Measurements from ENCODE around the gene WDFY4. TPM values are rescaled to one million over a fixed set of nuclear protein-coding genes. Genes with fewer than 3 reads are reported as not detected.
A peak's percentile ranks its signal among the peaks of the same experiment; 100 is the strongest.

The WDFY4 gene
- polyA plus RNA-seq, 1 experiment: not detected

- peaks cover 4% of the 10 kb centered on the region for H3K27me3 ChIP-seq (ENCODE audit: control insufficient read depth, insufficient read depth, low read length)
- DNase-seq (ENCODE audit: low read depth): no peak
- CTCF ChIA-PET: no interaction called here
- H3K36me3 ChIP-seq (ENCODE audit: control insufficient read depth, insufficient read depth, low read length): no peaks in the 10 kb centered on the region
- no peak for TF ChIP-seq CTCF (IDR thresholded peaks at IDR 0.05; ENCODE audit: insufficient read depth, low read depth, low read length)
- POLR2A ChIA-PET: no interaction called here
- H3K4me3 ChIP-seq (ENCODE audit: low read depth, low read length): no peak overlapping the region
These were observed 327.9 kb downstream of the WDFY4 start for GRCh38 chr10:49012603-49013002.

GRCh38 chr10:49015700-49016099 lies 331.0 kb downstream of the WDFY4 start:
- ChIA-PET CTCF (interaction anchor here (1.0 kb wide), 1 partner anchor 22 kb away, joined by 3 read pairs; no protein-coding TSS in a partner anchor), POLR2A (no interaction called here)
- Histone ChIP-seq H3K36me3 (ENCODE audit: control insufficient read depth, insufficient read depth, low read length) (no peaks in the 10 kb centered on the region), H3K4me3 (ENCODE audit: low read depth, low read length) (no peak overlapping the region), H3K27me3 (ENCODE audit: control insufficient read depth, insufficient read depth, low read length) (no peaks in the 10 kb centered on the region)
- DNase-seq (ENCODE audit: low read depth): no peak
- no peak for TF ChIP-seq CTCF (IDR thresholded peaks at IDR 0.05; ENCODE audit: insufficient read depth, low read depth, low read length)

- POLR2A ChIA-PET: no interaction called here
- CTCF ChIA-PET: no interaction called here
- no peak for TF ChIP-seq CTCF (IDR thresholded peaks at IDR 0.05; ENCODE audit: insufficient read depth, low read depth, low read length)
- Histone ChIP-seq H3K36me3 (ENCODE audit: control insufficient read depth, insufficient read depth, low read length) (no peaks in the 10 kb centered on the region), H3K4me3 (ENCODE audit: low read depth, low read length) (no peak overlapping the region), H3K27me3 (ENCODE audit: control insufficient read depth, insufficient read depth, low read length) (no peaks in the 10 kb centered on the region)
- no peak for DNase-seq (ENCODE audit: low read depth)
These were observed 337.0 kb downstream of the WDFY4 start for GRCh38 chr10:49021685-49022084.

GRCh38 chr10:49023071-49023470 lies 338.4 kb downstream of the WDFY4 start:
- no peaks in the 10 kb centered on the region for H3K36me3 ChIP-seq (ENCODE audit: control insufficient read depth, insufficient read depth, low read length)
- POLR2A ChIA-PET: no interaction called here
- no peak for DNase-seq (ENCODE audit: low read depth)
- CTCF ChIA-PET: no interaction called here
- H3K27me3 ChIP-seq (ENCODE audit: control insufficient read depth, insufficient read depth, low read length): no peaks in the 10 kb centered on the region
- no peak for TF ChIP-seq CTCF (IDR thresholded peaks at IDR 0.05; ENCODE audit: insufficient read depth, low read depth, low read length)
- no peak overlapping the region for H3K4me3 ChIP-seq (ENCODE audit: low read depth, low read length)

- ChIA-PET POLR2A (no interaction called here), CTCF (interaction anchor here (0.8 kb wide), 1 partner anchor 501 kb away, joined by 3 read pairs; no protein-coding TSS in a partner anchor)
- Histone ChIP-seq H3K4me3 (ENCODE audit: low read depth, low read length) (no peak overlapping the region), H3K36me3 (ENCODE audit: control insufficient read depth, insufficient read depth, low read length) (no peaks in the 10 kb centered on the region), H3K27me3 (ENCODE audit: control insufficient read depth, insufficient read depth, low read length) (no peaks in the 10 kb centered on the region)
- TF ChIP-seq CTCF (IDR thresholded peaks at IDR 0.05; ENCODE audit: insufficient read depth, low read depth, low read length): no peak
- peak; percentile 17 for DNase-seq (ENCODE audit: low read depth)
These were observed 339.1 kb downstream of the WDFY4 start for GRCh38 chr10:49023752-49024151.
